HG02852 (cell line): Measurements from ENCODE around the gene GABARAP.

Experiments used
- ATAC-seq: cut with Tn5 transposase; IDR thresholded peaks from one replicate; pipeline ENCODE4 v1.9.1; 2021; ENCODE audit warnings: mild to moderate bottlenecking, moderate library complexity; ENCODE audit not compliant: unreplicated experiment

The GABARAP gene

GRCh38 chr17:7241783-7242716 lies at the start of gene GABARAP:
GABARAP (minus strand) TSS chr17:7242449; CDS start chr17:7242330, 119 bp downstream.
- peak; percentile 27 for ATAC-seq

GRCh38 chr17:7290685-7291084 lies 48.4 kb upstream of the GABARAP start:
- ATAC-seq: no peak

GRCh38 chr17:7290166-7290565 lies 47.9 kb upstream of the GABARAP start:
- ATAC-seq: no peak

- ATAC-seq: no peak
Measured at GRCh38 chr17:7289256-7290032, 47.2 kb upstream of the GABARAP start.

GRCh38 chr17:7285679-7286078 lies 43.4 kb upstream of the GABARAP start:
- ATAC-seq: no peak

GRCh38 chr17:7284911-7285310 lies 42.7 kb upstream of the GABARAP start:
- no peak for ATAC-seq

GRCh38 chr17:7283471-7284216 lies 41.4 kb upstream of the GABARAP start:
- no peak for ATAC-seq

- ATAC-seq: no peak
Measured at GRCh38 chr17:7282752-7283321, 40.6 kb upstream of the GABARAP start.

GRCh38 chr17:7281953-7282751 lies 39.9 kb upstream of the GABARAP start:
- ATAC-seq: no peak

GRCh38 chr17:7281074-7281952 lies 39.1 kb upstream of the GABARAP start, which contains the start of gene SLC2A4:
SLC2A4 (plus strand) TSS chr17:7281718; CDS start chr17:7281935, 217 bp downstream.
- ATAC-seq: peak; percentile 70

GRCh38 chr17:7280519-7281073 lies 38.3 kb upstream of the GABARAP start:
- peak; percentile 60 for ATAC-seq

GRCh38 chr17:7279448-7279847 lies 37.2 kb upstream of the GABARAP start:
- ATAC-seq: no peak

GRCh38 chr17:7266784-7267183 lies 24.5 kb upstream of the GABARAP start:
- no peak for ATAC-seq

- no peak for ATAC-seq
Measured at GRCh38 chr17:7263801-7264078, 21.5 kb upstream of the GABARAP start.

- ATAC-seq: no peak
Measured at GRCh38 chr17:7262935-7263800, 20.9 kb upstream of the GABARAP start.

- no peak for ATAC-seq
Measured at GRCh38 chr17:7262192-7262934, 20.1 kb upstream of the GABARAP start, which contains the start of gene CLDN7. CLDN7 (minus strand) TSS chr17:7262478; CDS start chr17:7262043, 435 bp downstream.
